ENCODE results near the gene CYSRT1. TPM values are rescaled to one million over a fixed set of nuclear protein-coding genes. Genes with fewer than 3 reads are reported as not detected.
"Not testable (repeated sequence)": the region's sequence is repeated elsewhere in the genome, so short reads cannot be mapped to it uniquely, and the experiment has no call there.

The CYSRT1 gene
- total RNA-seq, 2 experiments from 2014 or later: 0.32 to 0.49 TPM

DNA sequence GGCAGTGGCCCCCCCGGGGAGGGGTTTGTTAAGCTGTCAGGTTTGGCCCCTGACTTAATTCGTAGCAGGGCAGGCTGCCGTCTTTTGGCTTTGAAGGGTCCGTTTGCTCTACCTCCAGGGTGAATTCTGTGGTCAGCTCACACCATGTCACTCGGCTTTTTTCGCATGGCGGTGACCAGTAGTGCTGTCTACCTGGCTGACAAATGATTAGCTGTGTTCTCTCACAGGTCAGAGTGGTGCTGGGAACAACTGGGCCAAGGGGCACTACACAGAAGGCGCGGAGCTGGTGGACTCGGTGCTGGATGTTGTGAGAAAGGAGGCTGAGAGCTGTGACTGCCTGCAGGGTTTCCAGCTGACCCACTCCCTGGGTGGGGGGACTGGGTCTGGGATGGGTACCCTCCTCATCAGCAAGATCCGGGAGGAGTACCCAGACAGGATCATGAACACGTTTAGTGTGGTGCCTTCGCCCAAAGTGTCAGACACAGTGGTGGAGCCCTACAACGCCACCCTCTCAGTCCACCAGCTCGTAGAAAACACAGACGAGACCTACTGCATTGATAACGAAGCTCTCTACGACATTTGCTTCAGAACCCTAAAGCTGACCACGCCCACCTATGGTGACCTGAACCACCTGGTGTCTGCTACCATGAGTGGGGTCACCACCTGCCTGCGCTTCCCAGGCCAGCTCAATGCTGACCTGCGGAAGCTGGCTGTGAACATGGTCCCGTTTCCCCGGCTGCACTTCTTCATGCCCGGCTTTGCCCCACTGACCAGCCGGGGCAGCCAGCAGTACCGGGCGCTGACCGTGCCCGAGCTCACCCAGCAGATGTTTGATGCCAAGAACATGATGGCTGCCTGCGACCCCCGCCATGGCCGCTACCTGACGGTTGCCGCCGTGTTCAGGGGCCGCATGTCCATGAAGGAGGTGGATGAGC is 17.6 kb downstream of the CYSRT1 start:
- no peak for DNase-seq
- H3K27me3 Mint-ChIP-seq: no peaks in the 10 kb centered on the region
- H3K9me3 Mint-ChIP-seq: no peaks in the 10 kb centered on the region
- H3K4me1 Mint-ChIP-seq: peaks cover 23% of the 10 kb centered on the region
- H3K36me3 Mint-ChIP-seq: peaks cover 26% of the 10 kb centered on the region
- peak overlapping the region; percentile 82 for H3K4me3 Mint-ChIP-seq
- H3K27ac Mint-ChIP-seq: peak overlapping the region; percentile 69

GRCh38 chr9:137243266-137243625 is 18.3 kb downstream of the CYSRT1 start:
- peak overlapping the region; percentile 82 for H3K4me3 Mint-ChIP-seq
- H3K27ac Mint-ChIP-seq, H3K9me3 Mint-ChIP-seq, DNase-seq, H3K27me3 Mint-ChIP-seq: not testable (repeated sequence)
- H3K4me1 Mint-ChIP-seq: peaks cover 21% of the 10 kb centered on the region
- peaks cover 26% of the 10 kb centered on the region for H3K36me3 Mint-ChIP-seq

- H3K4me1 Mint-ChIP-seq: peaks cover 18% of the 10 kb centered on the region
Observed at GRCh38 chr9:137243626-137244485, 18.9 kb downstream of the CYSRT1 start.

DNA sequence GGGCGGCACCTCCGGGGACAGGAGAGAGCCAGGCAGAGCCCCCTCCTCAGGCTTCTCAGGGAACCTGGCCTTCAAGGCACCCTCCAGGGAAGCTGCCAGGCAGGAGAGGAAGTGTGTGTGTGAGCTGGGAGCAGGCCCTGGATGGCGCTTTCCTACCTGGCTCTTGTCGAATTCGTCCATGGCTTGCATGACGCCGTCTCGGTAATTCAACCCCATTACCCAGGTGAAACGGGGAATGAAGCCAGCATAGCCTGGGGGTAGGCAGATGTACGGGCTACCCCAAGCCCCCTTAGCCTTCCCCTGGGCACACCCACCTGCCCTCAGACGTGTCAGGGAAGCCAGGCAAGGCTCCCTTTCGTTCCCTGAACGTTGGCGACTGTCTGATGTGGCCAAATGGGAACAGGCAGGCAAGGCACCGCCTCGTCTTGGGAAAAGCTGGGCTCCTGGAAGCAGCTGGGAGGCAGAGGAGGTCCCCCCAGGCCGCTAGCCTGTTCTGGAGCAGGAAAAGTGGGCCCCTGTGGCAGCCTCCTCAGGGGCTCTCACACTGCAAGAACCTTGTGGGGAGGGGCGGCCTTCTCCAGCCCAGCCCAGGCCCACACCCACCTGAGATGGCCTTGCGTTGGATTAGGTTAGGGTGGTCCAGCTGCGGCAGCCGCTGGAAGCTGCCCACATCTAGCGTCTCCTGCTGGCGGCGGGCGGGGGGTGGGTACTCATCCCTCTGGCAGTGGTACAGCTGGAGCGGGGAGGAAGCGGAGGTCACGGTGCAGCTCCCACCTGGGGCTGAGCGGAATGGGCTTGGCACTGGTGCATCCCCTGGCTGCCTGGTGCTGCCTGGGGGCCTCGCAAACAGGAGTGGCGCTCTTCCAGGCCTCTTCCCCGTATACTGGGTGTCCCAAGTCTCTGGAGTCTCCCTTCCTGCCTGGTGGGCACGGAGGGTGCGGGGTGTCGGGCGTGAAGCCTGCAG is 19.8 kb downstream of the CYSRT1 start:
- no peaks in the 10 kb centered on the region for H3K9me3 Mint-ChIP-seq
- no peak for DNase-seq
- H3K36me3 Mint-ChIP-seq: peaks cover 22% of the 10 kb centered on the region
- H3K27ac Mint-ChIP-seq: no peak overlapping the region
- peaks cover 14% of the 10 kb centered on the region for H3K4me1 Mint-ChIP-seq
- no peaks in the 10 kb centered on the region for H3K27me3 Mint-ChIP-seq
- H3K4me3 Mint-ChIP-seq: no peak overlapping the region

More at GRCh38 chr9:137243626-137244485, 18.9 kb downstream of the CYSRT1 start:
- DNase-seq: no peak
- peak overlapping the region; percentile 25 for H3K4me3 Mint-ChIP-seq
- no peak overlapping the region for H3K27ac Mint-ChIP-seq
- H3K27me3 Mint-ChIP-seq: no peaks in the 10 kb centered on the region
- peaks cover 24% of the 10 kb centered on the region for H3K36me3 Mint-ChIP-seq
- no peaks in the 10 kb centered on the region for H3K9me3 Mint-ChIP-seq

GRCh38 chr9:137245450-137246421 is 20.8 kb downstream of the CYSRT1 start:
- peaks cover 14% of the 10 kb centered on the region for H3K4me1 Mint-ChIP-seq
- no peak overlapping the region for H3K27ac Mint-ChIP-seq
- H3K4me3 Mint-ChIP-seq: no peak overlapping the region
- peaks cover 22% of the 10 kb centered on the region for H3K36me3 Mint-ChIP-seq
- H3K9me3 Mint-ChIP-seq: no peaks in the 10 kb centered on the region
- no peak for DNase-seq
- no peaks in the 10 kb centered on the region for H3K27me3 Mint-ChIP-seq

- no peak for DNase-seq
- H3K27me3 Mint-ChIP-seq: no peaks in the 10 kb centered on the region
- H3K4me1 Mint-ChIP-seq: peaks cover 12% of the 10 kb centered on the region
- H3K36me3 Mint-ChIP-seq: peaks cover 14% of the 10 kb centered on the region
- H3K27ac Mint-ChIP-seq: no peak overlapping the region
- H3K9me3 Mint-ChIP-seq: no peaks in the 10 kb centered on the region
- no peak overlapping the region for H3K4me3 Mint-ChIP-seq
Observed at GRCh38 chr9:137247135-137247915, 22.4 kb downstream of the CYSRT1 start.

DNA sequence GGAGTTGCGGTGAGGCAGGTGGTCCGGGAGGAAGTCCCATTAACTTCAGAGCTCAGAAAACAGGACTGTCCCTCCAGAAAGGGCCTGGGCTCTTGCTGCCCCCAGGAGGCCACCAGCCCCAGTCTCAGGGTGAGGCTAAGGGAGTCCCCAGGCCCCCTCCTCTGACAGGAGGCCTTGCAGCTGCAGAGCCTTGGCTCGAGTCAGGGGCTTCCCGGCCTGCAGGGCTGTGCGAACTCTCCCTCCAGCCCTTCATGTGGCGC is 22.9 kb downstream of the CYSRT1 start:
- no peaks in the 10 kb centered on the region for H3K9me3 Mint-ChIP-seq
- no peak overlapping the region for H3K27ac Mint-ChIP-seq
- DNase-seq: no peak
- no peaks in the 10 kb centered on the region for H3K27me3 Mint-ChIP-seq
- no peak overlapping the region for H3K4me3 Mint-ChIP-seq
- peaks cover 7% of the 10 kb centered on the region for H3K4me1 Mint-ChIP-seq
- H3K36me3 Mint-ChIP-seq: peaks cover 9% of the 10 kb centered on the region

DNA sequence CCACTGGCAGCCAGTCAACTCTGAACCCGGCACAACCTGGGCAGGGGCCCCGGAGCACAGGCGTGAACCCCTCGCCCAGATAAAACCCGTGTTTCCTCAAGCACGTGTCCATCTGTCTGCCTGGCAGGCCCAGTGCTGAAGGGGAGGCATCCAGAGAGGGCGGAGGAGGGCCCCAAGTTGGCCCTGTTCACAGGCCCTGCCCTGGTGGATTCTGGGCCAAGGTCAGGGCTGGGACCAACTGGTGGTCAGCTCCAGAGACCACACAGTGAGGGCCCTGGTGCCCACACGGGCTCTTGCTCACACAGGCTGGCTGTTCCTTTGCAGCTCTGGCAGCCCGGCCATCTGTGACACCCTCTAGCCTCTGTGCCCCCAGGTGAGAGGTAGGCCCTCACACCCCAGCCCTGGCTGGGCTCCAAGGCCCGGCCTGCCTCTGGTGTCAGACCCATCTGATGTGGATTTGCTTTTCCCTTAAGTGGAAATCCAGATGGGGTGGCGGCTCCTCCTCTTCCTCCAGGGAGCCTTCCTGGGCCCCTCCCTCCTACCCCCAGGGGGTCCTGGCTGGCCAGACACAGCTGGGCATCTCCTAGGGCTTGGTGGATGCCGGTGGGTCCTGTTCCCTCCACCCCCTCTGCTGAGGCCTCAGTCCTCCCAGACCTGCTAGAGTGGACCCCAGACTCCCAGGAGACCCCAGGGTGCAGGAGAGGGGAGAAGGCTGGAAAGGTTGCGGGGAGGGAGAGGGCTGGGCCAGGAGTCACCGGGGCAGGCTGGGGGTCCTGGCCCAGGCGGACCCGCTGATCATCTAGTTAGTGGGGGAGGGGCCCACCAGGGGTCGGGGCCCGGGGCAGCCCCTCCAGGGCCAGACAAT is 25.6 kb downstream of the CYSRT1 start:
- Mint-ChIP-seq H3K36me3 (no peaks in the 10 kb centered on the region), H3K4me1 (peaks cover 4% of the 10 kb centered on the region), H3K27ac (no peak overlapping the region), H3K4me3 (no peak overlapping the region), H3K27me3 (no peaks in the 10 kb centered on the region), H3K9me3 (no peaks in the 10 kb centered on the region)
- DNase-seq: no peak

DNA sequence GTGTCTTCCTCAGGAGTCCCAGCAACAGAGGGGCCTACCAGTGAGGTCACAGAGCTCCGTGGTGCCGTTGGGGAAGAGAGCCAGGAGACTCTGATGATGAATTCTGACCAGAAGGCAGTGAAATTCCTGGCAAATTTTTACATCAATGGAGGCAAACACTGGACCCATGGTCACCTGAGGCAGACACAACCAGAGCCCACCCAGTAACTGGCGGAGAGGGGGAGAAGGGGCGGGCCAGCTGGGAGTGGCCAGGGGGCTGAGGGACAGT is 26.2 kb downstream of the CYSRT1 start, which contains the start of gene STPG3:
STPG3 (plus strand) TSS at position 93 of the 268 bp plus-strand sequence; CDS start at position 94, 1 bp downstream.
- DNase-seq: no peak
- H3K4me3 Mint-ChIP-seq: no peak within 1 kb of the TSS
- H3K36me3 Mint-ChIP-seq: no peaks in the 10 kb centered on the region
- no peak within 1 kb of the TSS for H3K27ac Mint-ChIP-seq
- H3K9me3 Mint-ChIP-seq: no peaks in the 10 kb centered on the region
- H3K4me1 Mint-ChIP-seq: peaks cover 5% of the 10 kb centered on the region
- no peaks in the 10 kb centered on the region for H3K27me3 Mint-ChIP-seq

GRCh38 chr9:137251490-137252268 is 26.7 kb downstream of the CYSRT1 start:
- Mint-ChIP-seq H3K9me3 (no peaks in the 10 kb centered on the region), H3K27ac (no peak overlapping the region), H3K4me1 (peaks cover 5% of the 10 kb centered on the region), H3K4me3 (no peak overlapping the region), H3K36me3 (no peaks in the 10 kb centered on the region), H3K27me3 (no peaks in the 10 kb centered on the region)
- no peak for DNase-seq

DNA sequence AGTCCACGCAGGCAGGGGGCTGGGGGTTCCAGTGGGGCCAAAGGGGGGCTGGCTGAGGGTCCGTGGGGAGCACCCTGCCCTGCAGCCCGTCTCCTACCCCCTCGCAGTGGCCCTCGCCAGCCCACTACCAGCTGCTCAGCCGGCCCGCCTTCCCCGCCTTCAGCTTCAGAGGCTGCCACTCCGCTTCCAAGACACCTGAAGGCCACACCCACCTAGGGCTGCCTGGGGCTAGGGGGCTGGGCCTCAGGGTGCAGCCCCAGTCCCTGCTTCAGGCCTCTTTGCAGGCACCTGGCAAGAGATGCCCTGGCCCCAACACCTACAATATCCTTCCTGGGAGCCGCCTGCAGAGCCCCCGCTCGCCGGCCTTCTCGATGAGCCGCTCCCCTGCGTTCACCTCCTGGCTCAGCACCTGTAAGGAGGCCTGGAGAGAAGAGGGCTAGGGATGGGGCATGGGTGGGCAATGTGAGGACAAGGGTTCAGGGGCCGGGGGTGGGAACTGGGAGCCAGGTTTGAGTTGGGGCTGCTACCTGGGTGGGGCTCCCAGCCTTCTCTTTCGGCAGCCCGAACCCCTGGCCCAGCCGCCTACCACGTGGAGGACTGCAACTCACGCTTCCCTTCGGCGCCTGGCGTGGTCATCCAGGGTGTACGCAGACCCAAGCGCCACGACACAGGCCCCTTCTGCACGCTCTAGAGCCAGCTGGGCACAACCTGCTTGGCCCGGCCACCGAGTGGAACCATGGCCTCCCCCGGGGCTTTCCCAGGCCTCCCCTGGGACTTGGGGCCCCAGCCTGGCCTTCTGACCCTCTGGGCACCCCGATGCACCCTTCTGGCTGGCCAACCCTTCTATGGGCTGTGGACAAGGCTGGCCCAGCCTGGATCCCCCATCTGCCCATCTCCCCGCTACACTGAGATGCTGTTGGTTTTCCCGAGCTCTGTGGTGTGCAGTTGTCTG is 27.9 kb downstream of the CYSRT1 start:
- Mint-ChIP-seq H3K27ac (no peak overlapping the region), H3K9me3 (no peaks in the 10 kb centered on the region), H3K27me3 (no peaks in the 10 kb centered on the region), H3K4me1 (peaks cover 7% of the 10 kb centered on the region), H3K4me3 (no peak overlapping the region), H3K36me3 (no peaks in the 10 kb centered on the region)
- DNase-seq: no peak
